SU-DHL-6 (cell line): ENCODE measurements around the gene TLE6.

Experiments
- EZH2phosphoT487 ChIP-seq: fragments of 200-600 bp; sonication (generic), shearing (Covaris generic); conservative IDR thresholded peaks from 2 replicates; pipeline ENCODE4 v1.6.1; 2018; ENCODE audit warnings: mild to moderate bottlenecking, antibody characterized with exemption, low read length, moderate library complexity, mixed read lengths
- TF ChIP-seq, protein P1 (sequence below): fragments of 200-600 bp; sonication (generic); IDR thresholded peaks from one replicate; pipeline ENCODE4 v1.5.1; 2017; ENCODE audit warnings: antibody characterized with exemption, mild to moderate bottlenecking, low read length, moderate library complexity; ENCODE audit not compliant: insufficient read depth, poor library complexity, severe bottlenecking

DNA sequence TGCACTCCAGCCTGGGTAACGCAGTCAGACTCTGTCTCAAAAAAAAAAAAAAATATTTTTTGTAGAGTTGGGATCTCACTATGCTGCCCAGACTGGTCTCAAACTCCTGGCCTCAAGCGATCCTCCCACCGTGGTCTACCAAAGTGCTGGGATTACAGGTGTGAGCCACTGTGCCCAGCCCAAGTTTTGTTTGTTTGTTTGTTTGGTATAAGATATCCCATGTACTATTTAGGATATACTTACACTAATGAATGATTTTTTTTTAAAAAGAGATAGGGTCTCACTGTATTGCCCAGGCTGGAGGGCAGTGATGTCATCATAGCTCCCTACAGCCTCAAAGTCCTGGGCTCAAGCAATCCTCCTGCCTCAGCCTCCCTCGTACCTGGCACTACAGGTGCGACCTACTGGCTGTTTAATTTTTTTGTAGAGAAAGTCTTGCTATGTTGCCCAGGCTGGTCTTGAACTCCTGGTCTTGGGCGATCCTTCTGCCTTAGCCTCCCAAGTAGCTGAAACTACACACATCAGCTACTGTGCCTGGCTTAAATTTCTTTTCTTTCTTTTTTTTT lies 24.0 kb downstream of the TLE6 start:
- TF ChIP-seq, protein P1, sequence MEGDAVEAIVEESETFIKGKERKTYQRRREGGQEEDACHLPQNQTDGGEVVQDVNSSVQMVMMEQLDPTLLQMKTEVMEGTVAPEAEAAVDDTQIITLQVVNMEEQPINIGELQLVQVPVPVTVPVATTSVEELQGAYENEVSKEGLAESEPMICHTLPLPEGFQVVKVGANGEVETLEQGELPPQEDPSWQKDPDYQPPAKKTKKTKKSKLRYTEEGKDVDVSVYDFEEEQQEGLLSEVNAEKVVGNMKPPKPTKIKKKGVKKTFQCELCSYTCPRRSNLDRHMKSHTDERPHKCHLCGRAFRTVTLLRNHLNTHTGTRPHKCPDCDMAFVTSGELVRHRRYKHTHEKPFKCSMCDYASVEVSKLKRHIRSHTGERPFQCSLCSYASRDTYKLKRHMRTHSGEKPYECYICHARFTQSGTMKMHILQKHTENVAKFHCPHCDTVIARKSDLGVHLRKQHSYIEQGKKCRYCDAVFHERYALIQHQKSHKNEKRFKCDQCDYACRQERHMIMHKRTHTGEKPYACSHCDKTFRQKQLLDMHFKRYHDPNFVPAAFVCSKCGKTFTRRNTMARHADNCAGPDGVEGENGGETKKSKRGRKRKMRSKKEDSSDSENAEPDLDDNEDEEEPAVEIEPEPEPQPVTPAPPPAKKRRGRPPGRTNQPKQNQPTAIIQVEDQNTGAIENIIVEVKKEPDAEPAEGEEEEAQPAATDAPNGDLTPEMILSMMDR, result no peak
- no peak for TF ChIP-seq EZH2phosphoT487
